ENCODE data around the gene SHISA7. TPM values are rescaled to one million over a fixed set of nuclear protein-coding genes. Genes with fewer than 3 reads are reported as not detected.

Gene SHISA7
- total and polyA plus RNA-seq, 5 donors, result 0.05 TPM; not detected in 4

- WGBS, result 57% methylated on average over 53 of the region's 53 CpGs
- DNase-seq (peak in 2 of 3 donors; percentile 74 to 79), ATAC-seq (peak in 1 of 2 donors; percentile 7)
- Histone ChIP-seq H3K4me1 (ENCODE audit: control insufficient read depth, insufficient read depth, low read length) (peaks cover 3% of the 10 kb centered on the region), H3K27me3 (ENCODE audit: control insufficient read depth, insufficient read depth) (no peaks in the 10 kb centered on the region), H3K9me3 (ENCODE audit: control insufficient read depth, low read length) (no peaks in the 10 kb centered on the region), H3K4me3 (ENCODE audit: low read length) (no peak overlapping the region), H3K27ac (ENCODE audit: low read length) (peak overlapping the region; percentile 79)
- intact Hi-C loops (cut with DNase I), result no loop called here
Measured at GRCh38 chr19:55486043-55486970, 43.2 kb upstream of the SHISA7 start.

- DNase-seq (peak in 1 of 3 donors; percentile 68), ATAC-seq (no peak)
- Histone ChIP-seq H3K9me3 (ENCODE audit: control insufficient read depth, low read length) (no peaks in the 10 kb centered on the region), H3K27ac (ENCODE audit: low read length) (peak overlapping the region; percentile 21), H3K4me1 (ENCODE audit: control insufficient read depth, insufficient read depth, low read length) (peaks cover 3% of the 10 kb centered on the region), H3K4me3 (ENCODE audit: low read length) (peak overlapping the region; percentile 64), H3K27me3 (ENCODE audit: control insufficient read depth, insufficient read depth) (no peaks in the 10 kb centered on the region)
- intact Hi-C loops (cut with DNase I), result no loop called here
- WGBS, result 27% methylated on average over 18 of the region's 18 CpGs
Measured at GRCh38 chr19:55485439-55486011, 42.4 kb upstream of the SHISA7 start.

GRCh38 chr19:55484593-55485438 is 41.7 kb upstream of the SHISA7 start, which contains the start of gene NAT14:
Gene NAT14, plus strand, starts transcription at chr19:55485188. Its CDS starts 521 bp downstream, at chr19:55485709.
- peaks cover 3% of the 10 kb centered on the region for H3K4me1 ChIP-seq (ENCODE audit: control insufficient read depth, insufficient read depth, low read length)
- WGBS, result 2% methylated on average over 78 of the region's 78 CpGs
- peak; percentile 71 to 87 (median 84) for DNase-seq
- no peaks in the 10 kb centered on the region for H3K9me3 ChIP-seq (ENCODE audit: control insufficient read depth, low read length)
- H3K4me3 ChIP-seq (ENCODE audit: low read length), result peak within 1 kb of the TSS; percentile 64
- H3K27ac ChIP-seq (ENCODE audit: low read length), result peak within 1 kb of the TSS; percentile 79
- peak; percentile 43 to 50 for ATAC-seq
- no peaks in the 10 kb centered on the region for H3K27me3 ChIP-seq (ENCODE audit: control insufficient read depth, insufficient read depth)
- intact Hi-C loops (cut with DNase I), result no loop called here

GRCh38 chr19:55483706-55484592 is 40.8 kb upstream of the SHISA7 start:
- WGBS, result 66% methylated on average over 46 of the region's 46 CpGs
- Histone ChIP-seq H3K27me3 (ENCODE audit: control insufficient read depth, insufficient read depth) (no peaks in the 10 kb centered on the region), H3K27ac (ENCODE audit: low read length) (no peak overlapping the region), H3K4me1 (ENCODE audit: control insufficient read depth, insufficient read depth, low read length) (peaks cover 3% of the 10 kb centered on the region), H3K9me3 (ENCODE audit: control insufficient read depth, low read length) (no peaks in the 10 kb centered on the region), H3K4me3 (ENCODE audit: low read length) (no peak overlapping the region)
- intact Hi-C loops (cut with DNase I), result no loop called here
- DNase-seq (peak in 2 of 3 donors; percentile 60 to 64), ATAC-seq (no peak)

GRCh38 chr19:55482967-55483705 is 40.0 kb upstream of the SHISA7 start:
- no peak overlapping the region for H3K4me3 ChIP-seq (ENCODE audit: low read length)
- H3K27me3 ChIP-seq (ENCODE audit: control insufficient read depth, insufficient read depth), result no peaks in the 10 kb centered on the region
- H3K4me1 ChIP-seq (ENCODE audit: control insufficient read depth, insufficient read depth, low read length), result peaks cover 3% of the 10 kb centered on the region
- intact Hi-C loops (cut with DNase I), result no loop called here
- no peak overlapping the region for H3K27ac ChIP-seq (ENCODE audit: low read length)
- ATAC-seq (no peak), DNase-seq (peak in 2 of 3 donors; percentile 55 to 65)
- no peaks in the 10 kb centered on the region for H3K9me3 ChIP-seq (ENCODE audit: control insufficient read depth, low read length)
- WGBS, result 91% methylated on average over 47 of the region's 47 CpGs

- Histone ChIP-seq H3K4me1 (ENCODE audit: control insufficient read depth, insufficient read depth, low read length) (peaks cover 3% of the 10 kb centered on the region), H3K27ac (ENCODE audit: low read length) (no peak overlapping the region)
- WGBS, result 88% methylated on average over 83 of the region's 83 CpGs
Measured at GRCh38 chr19:55482156-55482961, 39.3 kb upstream of the SHISA7 start.

GRCh38 chr19:55481794-55482155 is 38.7 kb upstream of the SHISA7 start:
- no peaks in the 10 kb centered on the region for H3K9me3 ChIP-seq (ENCODE audit: control insufficient read depth, low read length)
- no peak overlapping the region for H3K27ac ChIP-seq (ENCODE audit: low read length)
- WGBS, result 79% methylated on average over 40 of the region's 40 CpGs
- H3K4me1 ChIP-seq (ENCODE audit: control insufficient read depth, insufficient read depth, low read length), result peaks cover 2% of the 10 kb centered on the region
- H3K27me3 ChIP-seq (ENCODE audit: control insufficient read depth, insufficient read depth), result no peaks in the 10 kb centered on the region
- no peak overlapping the region for H3K4me3 ChIP-seq (ENCODE audit: low read length)
- ATAC-seq (no peak), DNase-seq (peak in 2 of 3 donors; percentile 37 to 52)
- intact Hi-C loops (cut with DNase I), result no loop called here

More at GRCh38 chr19:55482156-55482961, 39.3 kb upstream of the SHISA7 start:
- no peaks in the 10 kb centered on the region for H3K9me3 ChIP-seq (ENCODE audit: control insufficient read depth, low read length)
- DNase-seq (peak in 2 of 3 donors; percentile 46 to 51), ATAC-seq (no peak)
- H3K4me3 ChIP-seq (ENCODE audit: low read length), result no peak overlapping the region
- intact Hi-C loops (cut with DNase I), result no loop called here
- H3K27me3 ChIP-seq (ENCODE audit: control insufficient read depth, insufficient read depth), result no peaks in the 10 kb centered on the region

- H3K4me3 ChIP-seq (ENCODE audit: low read length), result no peak overlapping the region
- intact Hi-C loops (cut with DNase I), result no loop called here
- no peaks in the 10 kb centered on the region for H3K9me3 ChIP-seq (ENCODE audit: control insufficient read depth, low read length)
- no peak for ATAC-seq
- peak in 2 of 3 donors; percentile 53 to 55 for DNase-seq
- H3K27me3 ChIP-seq (ENCODE audit: control insufficient read depth, insufficient read depth), result no peaks in the 10 kb centered on the region
- no peak overlapping the region for H3K27ac ChIP-seq (ENCODE audit: low read length)
- WGBS, result 94% methylated on average over 52 of the region's 52 CpGs
- no peaks in the 10 kb centered on the region for H3K4me1 ChIP-seq (ENCODE audit: control insufficient read depth, insufficient read depth, low read length)
Measured at GRCh38 chr19:55481148-55481793, 38.2 kb upstream of the SHISA7 start.
